HCT116 (cell line): Measurements from ENCODE around the gene MAPRE3. TPM values are rescaled to one million over a fixed set of nuclear protein-coding genes. Genes with fewer than 3 reads are reported as not detected.

Experiments used
- ATAC-seq: fragments of 200-7000 bp; cut with Tn5 transposase; 2 replicates; pipeline ENCODE4 v1.9.1; 2020; ENCODE audit warnings: mild to moderate bottlenecking, moderate library complexity
- BruUV-seq: library from RNA; stranded (reverse); fragments of 400-500 nt; replicated peaks from 2 replicates; lab custom pipeline; 2021; lab: Mats Ljungman, UMichigan
- CTCF ChIA-PET: fragments of 300-600 bp; sonication (Branson Sonifier 250); formaldehyde crosslinking; loops from one replicate; lab custom pipeline; 2021; ENCODE audit warnings: antibody characterized with exemption; lab: Charles Lee
- POLR2A ChIA-PET: fragments of 300-600, 350-600 bp; sonication (Branson Sonifier 250); formaldehyde crosslinking; loops from one replicate; lab custom pipeline; 2021; ENCODE audit warnings: antibody characterized with exemption; lab: Charles Lee
- RAD21 ChIA-PET, 2 experiments: fragments of 300-600 bp; sonication (Branson Sonifier 250); formaldehyde crosslinking; loops; one replicate each; lab custom pipeline; 2023; ENCODE audit warnings: low total read pairs in 2 of 2; ENCODE audit not compliant: uncharacterized antibody in 2 of 2, unreplicated experiment in 2 of 2, low non-redundant PET in 1 of 2; lab: Charles Lee
- DNase-seq: peaks from one replicate; pipeline ENCODE4 v3.0.0-alpha.2; 2010; ENCODE audit warnings: low read depth, low spot score
- H2AFZ ChIP-seq: fragments of 200-600 bp; shearing (Covaris generic), sonication (generic); 2 replicates; pipeline ENCODE4 v1.6.1; 2017; ENCODE audit warnings: low read depth, mixed run types, mixed read lengths, antibody characterized with exemption, low read length; ENCODE audit not compliant: poor library complexity, severe bottlenecking
- H3K27ac ChIP-seq: 2 replicates; pipeline ENCODE4 v1.5.1; 2012; ENCODE audit warnings: low read depth, low read length
- H3K27me3 ChIP-seq: fragments of 200-600 bp; sonication (generic); 2 replicates; pipeline ENCODE4 v1.6.1; 2016; ENCODE audit warnings: mixed run types, low read length, mixed read lengths; ENCODE audit not compliant: insufficient read depth
- H3K36me3 ChIP-seq, 2 experiments: fragments of 200-500 bp in 1 of 2; fragments of 200-600 bp in 1 of 2; sonication (Bioruptor generic) in 1 of 2; sonication (generic) in 1 of 2; 2 replicates each; pipeline versions ENCODE4 v1.5.1 to v1.6.1; 2014 to 2016; ENCODE audit warnings: low read length in 2 of 2, inconsistent platforms in 1 of 2, mixed read lengths in 1 of 2, mixed run types in 1 of 2; ENCODE audit not compliant: insufficient read depth in 2 of 2, control insufficient read depth in 1 of 2
- H3K4me1 ChIP-seq, 2 experiments: fragments of 200-600 bp in 1 of 2; sonication (generic) in 1 of 2; 2 replicates each; pipeline versions ENCODE4 v1.5.1 to v1.6.1; 2012 to 2017; ENCODE audit warnings: low read length in 2 of 2, inconsistent platforms in 1 of 2, mild to moderate bottlenecking in 1 of 2, mixed read lengths in 1 of 2, mixed run types in 1 of 2, moderate library complexity in 1 of 2; ENCODE audit not compliant: insufficient read depth in 2 of 2, control insufficient read depth in 1 of 2
- H3K4me2 ChIP-seq: fragments of 200-600 bp; sonication (generic); 2 replicates; pipeline ENCODE4 v1.6.1; 2017; ENCODE audit warnings: mixed run types, low read length, mixed read lengths
- H3K4me3 ChIP-seq, 2 experiments: fragments of 200-600 bp in 1 of 2; sonication (generic) in 1 of 2; replicated peaks in 1 of 2; 2 replicates each; pipeline ENCODE4 v1.5.1; 2011 to 2016; ENCODE audit warnings: low read length in 2 of 2, control low read depth in 1 of 2, low read depth in 1 of 2, mild to moderate bottlenecking in 1 of 2, mixed read lengths in 1 of 2, mixed run types in 1 of 2
- H3K79me2 ChIP-seq: fragments of 200-600 bp; sonication (generic); 2 replicates; pipeline ENCODE4 v1.6.1; 2017; ENCODE audit warnings: mild to moderate bottlenecking, mixed run types, low read length, moderate library complexity, mixed read lengths; ENCODE audit not compliant: insufficient read depth
- H3K9ac ChIP-seq: fragments of 200-600 bp; sonication (generic); 2 replicates; pipeline ENCODE4 v1.6.1; 2016; ENCODE audit warnings: low read length, mixed read lengths
- H3K9me2 ChIP-seq: fragments of 200-600 bp; sonication (generic), shearing (Covaris generic); 2 replicates; pipeline ENCODE4 v1.6.1; 2017; ENCODE audit warnings: mixed run types, mild to moderate bottlenecking, moderate library complexity; ENCODE audit not compliant: insufficient read depth
- H3K9me3 ChIP-seq, 2 experiments: fragments of 200-500 bp in 1 of 2; fragments of 200-600 bp in 1 of 2; sonication (Bioruptor generic) in 1 of 2; sonication (generic) in 1 of 2; 2 replicates each; pipeline ENCODE4 v1.6.1; 2014 to 2017; ENCODE audit warnings: low read length in 2 of 2, mixed read lengths in 2 of 2, inconsistent platforms in 1 of 2, low read depth in 1 of 2, mild to moderate bottlenecking in 1 of 2, mixed run types in 1 of 2, moderate library complexity in 1 of 2; ENCODE audit not compliant: control insufficient read depth in 1 of 2, insufficient read depth in 1 of 2
- H4K20me1 ChIP-seq: fragments of 200-600 bp; sonication (generic), shearing (Covaris generic); 2 replicates; pipeline ENCODE4 v1.6.1; 2017; ENCODE audit warnings: mixed run types, mild to moderate bottlenecking, moderate library complexity; ENCODE audit not compliant: insufficient read depth
- EGR1 ChIP-seq: IDR thresholded peaks from 2 replicates; pipeline ENCODE4 v1.6.1; 2012; ENCODE audit warnings: low read depth
- EZH2phosphoT487 ChIP-seq: fragments of 200-600 bp; IDR thresholded peaks from 2 replicates; pipeline ENCODE4 v1.6.1; 2018; ENCODE audit warnings: antibody characterized with exemption, borderline replicate concordance
- FOSL1 ChIP-seq: IDR thresholded peaks from 2 replicates; pipeline ENCODE4 v1.6.1; 2012; ENCODE audit warnings: low read depth
- POLR2A ChIP-seq: IDR thresholded peaks from 2 replicates; pipeline ENCODE4 v1.7.0; 2011; ENCODE audit warnings: borderline replicate concordance; ENCODE audit not compliant: insufficient read depth, insufficient read length; ENCODE audit errors: extremely low read depth
- POLR2AphosphoS5 ChIP-seq: IDR thresholded peaks from 2 replicates; pipeline ENCODE4 v1.6.1; 2011; ENCODE audit warnings: mild to moderate bottlenecking, low read depth, low read length, moderate library complexity
- RAD21 ChIP-seq: IDR thresholded peaks from 2 replicates; pipeline ENCODE4 v1.6.1; 2012; ENCODE audit warnings: low read depth, mild to moderate bottlenecking
- SIN3A ChIP-seq: IDR thresholded peaks from 2 replicates; pipeline ENCODE4 v1.6.1; 2012; ENCODE audit warnings: low read depth
- SP1 ChIP-seq: IDR thresholded peaks from 2 replicates; pipeline ENCODE4 v1.6.1; 2012; ENCODE audit warnings: low read depth
- SRF ChIP-seq: IDR thresholded peaks from 2 replicates; pipeline ENCODE4 v1.6.1; 2012; ENCODE audit warnings: low read depth
- ZFX ChIP-seq: fragments of 450-650 bp; IDR thresholded peaks from 2 replicates; pipeline ENCODE4 v1.6.1; 2017
- ZNF274 ChIP-seq: fragments of 200-500 bp; sonication (Bioruptor generic); IDR thresholded peaks from 2 replicates; pipeline ENCODE4 v1.6.1; 2014; ENCODE audit warnings: mild to moderate bottlenecking, low read depth, low read length, inconsistent platforms
- intact Hi-C: fragments of 100-400 bp; cut with micrococcal nuclease; formaldehyde crosslinking; loops from 2 replicates; pipeline ENCODE4 v1.10.0; 2022
- total RNA-seq: library from RNA; stranded (reverse); gene quantifications from one replicate; pipeline ENCODE4 v1.2.1, GENCODE V29; 2021; ENCODE audit not compliant: unreplicated experiment
- TF ChIP-seq, protein P1 (sequence below), 3 experiments: fragments of 200-600 bp in 1 of 3; sonication (generic) in 1 of 3; IDR thresholded peaks in 2 of 3; conservative IDR thresholded peaks in 1 of 3; 2 replicates each; pipeline ENCODE4 v1.5.1; 2012 to 2017; ENCODE audit warnings: low read depth in 2 of 3, low read length in 2 of 3, antibody characterized with exemption in 1 of 3, borderline replicate concordance in 1 of 3, control low read depth in 1 of 3, mild to moderate bottlenecking in 1 of 3, mixed read lengths in 1 of 3, mixed run types in 1 of 3, moderate library complexity in 1 of 3; ENCODE audit not compliant: insufficient read depth in 1 of 3
- TF ChIP-seq, protein P2 (sequence below): IDR thresholded peaks from 2 replicates; pipeline ENCODE4 v1.6.1; 2012
- TF ChIP-seq, protein P3 (sequence below): IDR thresholded peaks from 2 replicates; pipeline ENCODE4 v1.6.1; 2012
- TF ChIP-seq, protein P4 (sequence below): IDR thresholded peaks from 2 replicates; pipeline ENCODE4 v1.6.1; 2011; ENCODE audit warnings: mild to moderate bottlenecking, low read length, moderate library complexity; ENCODE audit not compliant: insufficient replicate concordance; ENCODE audit errors: extremely low read depth

Gene MAPRE3
- total RNA-seq, 1 experiment from 2014 or later: 12.1 TPM

DNA sequence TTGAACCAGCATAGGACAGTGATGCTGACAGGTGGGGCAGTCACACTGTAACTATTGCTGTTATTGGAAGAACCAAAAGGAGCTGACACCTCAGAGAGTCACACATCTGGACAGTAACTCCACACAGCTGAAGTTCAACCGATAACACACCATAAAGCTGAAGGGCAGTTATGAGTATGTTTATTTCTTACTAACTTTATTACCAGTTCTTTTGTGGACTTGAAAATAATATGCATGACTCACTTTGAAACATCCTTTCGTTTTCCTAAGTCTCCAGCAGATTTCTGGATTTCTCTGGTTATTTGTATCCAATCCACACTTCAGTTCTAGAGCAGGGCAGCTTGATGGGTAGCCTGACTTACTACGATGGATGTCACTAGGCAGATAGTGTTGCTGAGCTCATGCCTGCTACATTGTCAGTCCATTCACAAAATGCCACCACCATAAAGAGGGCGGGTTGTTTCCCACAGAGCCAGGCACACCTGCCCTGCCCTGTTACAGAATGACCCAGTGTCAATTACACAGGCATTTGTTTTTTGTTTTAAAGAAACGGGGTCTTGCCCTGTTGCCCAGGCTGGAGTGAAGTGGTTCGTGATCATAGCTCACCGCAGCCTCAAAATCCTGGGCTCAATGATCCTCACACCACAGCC lies 72.7 kb downstream of the MAPRE3 start:
- Histone ChIP-seq H3K79me2 (no peaks in the 10 kb centered on the region), H2AFZ (no peak overlapping the region), H3K36me3 (peaks cover 15 to 19% of the 10 kb centered on the region in 2 experiments; a peak in 3 of 4 replicates), H3K9ac (no peak overlapping the region), H3K4me3 (no peak overlapping the region), H3K9me2 (no peaks in the 10 kb centered on the region), H3K4me1 (no peaks in the 10 kb centered on the region), H3K9me3 (no peaks in the 10 kb centered on the region), H3K4me2 (no peak overlapping the region), H3K27ac (no peak overlapping the region), H4K20me1 (peaks cover 5% of the 10 kb centered on the region; the same call in 1 of the 2 replicates), H3K27me3 (no peaks in the 10 kb centered on the region)
- no peak for TF ChIP-seq SIN3A
- TF ChIP-seq RAD21: no peak
- TF ChIP-seq, protein P1, sequence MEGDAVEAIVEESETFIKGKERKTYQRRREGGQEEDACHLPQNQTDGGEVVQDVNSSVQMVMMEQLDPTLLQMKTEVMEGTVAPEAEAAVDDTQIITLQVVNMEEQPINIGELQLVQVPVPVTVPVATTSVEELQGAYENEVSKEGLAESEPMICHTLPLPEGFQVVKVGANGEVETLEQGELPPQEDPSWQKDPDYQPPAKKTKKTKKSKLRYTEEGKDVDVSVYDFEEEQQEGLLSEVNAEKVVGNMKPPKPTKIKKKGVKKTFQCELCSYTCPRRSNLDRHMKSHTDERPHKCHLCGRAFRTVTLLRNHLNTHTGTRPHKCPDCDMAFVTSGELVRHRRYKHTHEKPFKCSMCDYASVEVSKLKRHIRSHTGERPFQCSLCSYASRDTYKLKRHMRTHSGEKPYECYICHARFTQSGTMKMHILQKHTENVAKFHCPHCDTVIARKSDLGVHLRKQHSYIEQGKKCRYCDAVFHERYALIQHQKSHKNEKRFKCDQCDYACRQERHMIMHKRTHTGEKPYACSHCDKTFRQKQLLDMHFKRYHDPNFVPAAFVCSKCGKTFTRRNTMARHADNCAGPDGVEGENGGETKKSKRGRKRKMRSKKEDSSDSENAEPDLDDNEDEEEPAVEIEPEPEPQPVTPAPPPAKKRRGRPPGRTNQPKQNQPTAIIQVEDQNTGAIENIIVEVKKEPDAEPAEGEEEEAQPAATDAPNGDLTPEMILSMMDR (IDR thresholded peaks at IDR 0.05 in 2 of 3, conservative IDR thresholded peaks at IDR 0.05 in 1 of 3; ENCODE audit: borderline replicate concordance in 1 of 3, insufficient read depth in 1 of 3, low read depth in 2 of 3, low read length in 2 of 3): no peak
- TF ChIP-seq POLR2AphosphoS5: no peak
- TF ChIP-seq SRF: no peak
- no peak for TF ChIP-seq ZNF274
- TF ChIP-seq ZFX: no peak
- no peak for TF ChIP-seq EGR1
- no peak for TF ChIP-seq SP1
- no peak for TF ChIP-seq EZH2phosphoT487
- TF ChIP-seq, protein P2, sequence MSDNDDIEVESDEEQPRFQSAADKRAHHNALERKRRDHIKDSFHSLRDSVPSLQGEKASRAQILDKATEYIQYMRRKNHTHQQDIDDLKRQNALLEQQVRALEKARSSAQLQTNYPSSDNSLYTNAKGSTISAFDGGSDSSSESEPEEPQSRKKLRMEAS: no peak
- TF ChIP-seq, protein P3, sequence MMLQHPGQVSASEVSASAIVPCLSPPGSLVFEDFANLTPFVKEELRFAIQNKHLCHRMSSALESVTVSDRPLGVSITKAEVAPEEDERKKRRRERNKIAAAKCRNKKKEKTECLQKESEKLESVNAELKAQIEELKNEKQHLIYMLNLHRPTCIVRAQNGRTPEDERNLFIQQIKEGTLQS: no peak
- TF ChIP-seq FOSL1: no peak
- TF ChIP-seq POLR2A: no peak
- TF ChIP-seq, protein P4, sequence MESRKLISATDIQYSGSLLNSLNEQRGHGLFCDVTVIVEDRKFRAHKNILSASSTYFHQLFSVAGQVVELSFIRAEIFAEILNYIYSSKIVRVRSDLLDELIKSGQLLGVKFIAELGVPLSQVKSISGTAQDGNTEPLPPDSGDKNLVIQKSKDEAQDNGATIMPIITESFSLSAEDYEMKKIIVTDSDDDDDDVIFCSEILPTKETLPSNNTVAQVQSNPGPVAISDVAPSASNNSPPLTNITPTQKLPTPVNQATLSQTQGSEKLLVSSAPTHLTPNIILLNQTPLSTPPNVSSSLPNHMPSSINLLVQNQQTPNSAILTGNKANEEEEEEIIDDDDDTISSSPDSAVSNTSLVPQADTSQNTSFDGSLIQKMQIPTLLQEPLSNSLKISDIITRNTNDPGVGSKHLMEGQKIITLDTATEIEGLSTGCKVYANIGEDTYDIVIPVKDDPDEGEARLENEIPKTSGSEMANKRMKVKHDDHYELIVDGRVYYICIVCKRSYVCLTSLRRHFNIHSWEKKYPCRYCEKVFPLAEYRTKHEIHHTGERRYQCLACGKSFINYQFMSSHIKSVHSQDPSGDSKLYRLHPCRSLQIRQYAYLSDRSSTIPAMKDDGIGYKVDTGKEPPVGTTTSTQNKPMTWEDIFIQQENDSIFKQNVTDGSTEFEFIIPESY: no peak
- CTCF ChIA-PET: no interaction called here
- POLR2A ChIA-PET: interaction anchor here (0.6 kb wide), 1 partner anchor 32 kb away, joined by 3 read pairs; no protein-coding TSS in a partner anchor
- intact Hi-C loops: no loop called here
- DNase-seq (no peak), ATAC-seq (no peak)
- no TSS peak for BruUV-seq
- RAD21 ChIA-PET: no interaction called here
